H9 (cell line): Measurements from ENCODE around the gene PRR35. TPM values are rescaled to one million over a fixed set of nuclear protein-coding genes. Genes with fewer than 3 reads are reported as not detected.

ENCODE experiments used
- DNase-seq: peaks from one replicate; pipeline ENCODE4 v3.0.0-alpha.2; 2017
- H2AFZ ChIP-seq: one replicate; pipeline ENCODE4 v1.6.1; 2013; ENCODE audit warnings: mild to moderate bottlenecking, low read length, control low read depth, moderate library complexity
- H2AK5ac ChIP-seq: 2 replicates; pipeline ENCODE4 v1.6.1; 2013; ENCODE audit warnings: low read length, control low read depth, mixed read lengths; ENCODE audit not compliant: insufficient read length
- H2BK120ac ChIP-seq: one replicate; pipeline ENCODE4 v1.6.1; 2013; ENCODE audit warnings: low read depth, mild to moderate bottlenecking, low read length, control low read depth, inconsistent platforms; ENCODE audit not compliant: poor library complexity, severe bottlenecking
- H2BK12ac ChIP-seq: 2 replicates; pipeline ENCODE4 v1.6.1; 2013; ENCODE audit warnings: low read length, control low read depth, mixed read lengths, low read depth; ENCODE audit not compliant: insufficient read length
- H2BK15ac ChIP-seq: 2 replicates; pipeline ENCODE4 v1.6.1; 2013; ENCODE audit warnings: low read depth, low read length, control low read depth
- H2BK20ac ChIP-seq: one replicate; pipeline ENCODE4 v1.6.1; 2013; ENCODE audit warnings: low read depth, mild to moderate bottlenecking, low read length, control low read depth, inconsistent platforms; ENCODE audit not compliant: poor library complexity, severe bottlenecking
- H2BK5ac ChIP-seq: 2 replicates; pipeline ENCODE4 v1.6.1; 2013; ENCODE audit warnings: low read length, control low read depth, mixed read lengths; ENCODE audit not compliant: insufficient read length
- H3K14ac ChIP-seq: 2 replicates; pipeline ENCODE4 v1.6.1; 2013; ENCODE audit warnings: low read length, control low read depth; ENCODE audit not compliant: insufficient read depth
- H3K18ac ChIP-seq: 2 replicates; pipeline ENCODE4 v1.6.1; 2013; ENCODE audit warnings: low read depth, mild to moderate bottlenecking, mixed read lengths, low read length, control low read depth; ENCODE audit not compliant: insufficient read length
- H3K23ac ChIP-seq: 2 replicates; pipeline ENCODE4 v1.6.1; 2013; ENCODE audit warnings: low read length, control low read depth, mixed read lengths, low read depth; ENCODE audit not compliant: insufficient read length
- H3K23me2 ChIP-seq: 2 replicates; pipeline ENCODE4 v1.6.1; 2013; ENCODE audit warnings: low read depth, mild to moderate bottlenecking, mixed read lengths, low read length, control low read depth; ENCODE audit not compliant: insufficient read length, poor library complexity, severe bottlenecking
- H3K27ac ChIP-seq: 2 replicates; pipeline ENCODE4 v1.5.1; 2013; ENCODE audit warnings: low read length, control low read depth, mixed read lengths, low read depth; ENCODE audit not compliant: insufficient read length
- H3K27me3 ChIP-seq: 2 replicates; pipeline ENCODE4 v1.6.1; 2013; ENCODE audit warnings: low read length, control low read depth, inconsistent platforms; ENCODE audit not compliant: insufficient read depth
- H3K4ac ChIP-seq: 2 replicates; pipeline ENCODE4 v1.6.1; 2013; ENCODE audit warnings: low read depth, mild to moderate bottlenecking, control low read depth, inconsistent platforms, low read length, moderate library complexity
- H3K4me1 ChIP-seq: 2 replicates; pipeline ENCODE4 v1.6.1; 2013; ENCODE audit warnings: low read length, control low read depth, inconsistent platforms; ENCODE audit not compliant: insufficient read depth
- H3K4me2 ChIP-seq: 2 replicates; pipeline ENCODE4 v1.6.1; 2013; ENCODE audit warnings: low read length, control low read depth, mixed read lengths; ENCODE audit not compliant: insufficient read length, insufficient read depth
- H3K56ac ChIP-seq: 2 replicates; pipeline ENCODE4 v1.6.1; 2013; ENCODE audit warnings: low read depth, mild to moderate bottlenecking, mixed read lengths, low read length, control low read depth; ENCODE audit not compliant: insufficient read length
- H3K79me1 ChIP-seq: 2 replicates; pipeline ENCODE4 v1.6.1; 2013; ENCODE audit warnings: low read depth, mild to moderate bottlenecking, moderate library complexity, low read length, control low read depth, inconsistent platforms; ENCODE audit not compliant: insufficient read depth, poor library complexity, severe bottlenecking
- H3K79me2 ChIP-seq: 2 replicates; pipeline ENCODE4 v1.6.1; 2013; ENCODE audit warnings: low read length, control low read depth, inconsistent platforms; ENCODE audit not compliant: insufficient read depth
- H3K9ac ChIP-seq: 2 replicates; pipeline ENCODE4 v1.6.1; 2013; ENCODE audit warnings: low read length, control low read depth, mixed read lengths; ENCODE audit not compliant: insufficient read length; ENCODE audit errors: extremely low read depth
- H3K9me3 ChIP-seq: one replicate; pipeline ENCODE4 v1.6.1; 2013; ENCODE audit warnings: low read depth, low read length, inconsistent platforms; ENCODE audit not compliant: control insufficient read depth
- H3T11ph ChIP-seq: one replicate; pipeline ENCODE4 v1.6.1; 2013; ENCODE audit warnings: mild to moderate bottlenecking, low read length, control low read depth, inconsistent platforms
- H4K20me1 ChIP-seq: one replicate; pipeline ENCODE4 v1.6.1; 2013; ENCODE audit not compliant: control insufficient read depth, insufficient read length, insufficient read depth
- H4K5ac ChIP-seq: 2 replicates; pipeline ENCODE4 v1.6.1; 2013; ENCODE audit warnings: low read depth, mild to moderate bottlenecking, mixed read lengths, low read length, control low read depth; ENCODE audit not compliant: insufficient read length
- H4K8ac ChIP-seq: replicated peaks from 2 replicates; pipeline ENCODE4 v1.6.1; 2013; ENCODE audit warnings: low read length, control low read depth, mixed read lengths, low read depth; ENCODE audit not compliant: insufficient read length
- H4K91ac ChIP-seq: 2 replicates; pipeline ENCODE4 v1.6.1; 2013; ENCODE audit warnings: low read depth, mild to moderate bottlenecking, moderate library complexity, mixed read lengths, low read length, control low read depth; ENCODE audit not compliant: insufficient read length
- H3K27ac Mint-ChIP-seq, 3 experiments: 2 replicates in 2 of 3; 3 replicates in 1 of 3; pipeline ENCODE4 v1.8.0; 2020 to 2021; ENCODE audit warnings: mixed read lengths in 3 of 3, mild to moderate bottlenecking in 1 of 3, moderate library complexity in 1 of 3
- H3K27me3 Mint-ChIP-seq: 2 replicates; pipeline ENCODE4 v1.8.0; 2021; ENCODE audit warnings: low read depth, mild to moderate bottlenecking, moderate library complexity, mixed read lengths
- H3K36me3 Mint-ChIP-seq, 3 experiments: 2 replicates in 2 of 3; 3 replicates in 1 of 3; pipeline ENCODE4 v1.8.0; 2020 to 2021; ENCODE audit warnings: low read depth in 3 of 3, mixed read lengths in 3 of 3; ENCODE audit not compliant: insufficient read depth in 1 of 3
- H3K4me1 Mint-ChIP-seq, 2 experiments: 2 replicates each; pipeline ENCODE4 v1.8.0; 2020; ENCODE audit warnings: mixed read lengths in 2 of 2
- H3K4me3 Mint-ChIP-seq, 2 experiments: 2 replicates in 1 of 2; 3 replicates in 1 of 2; pipeline ENCODE4 v1.8.0; 2020 to 2021; ENCODE audit warnings: mild to moderate bottlenecking in 2 of 2, mixed read lengths in 2 of 2, moderate library complexity in 1 of 2
- H3K9me3 Mint-ChIP-seq, 2 experiments: 2 replicates in 1 of 2; 3 replicates in 1 of 2; pipeline ENCODE4 v1.8.0; 2020; ENCODE audit warnings: mild to moderate bottlenecking in 2 of 2, mixed read lengths in 2 of 2, moderate library complexity in 1 of 2
- CTCF ChIP-seq: fragments of 200-600 bp; sonication (generic); conservative IDR thresholded peaks from 3 replicates; pipeline ENCODE4 v1.8.0; 2021; ENCODE audit warnings: antibody characterized with exemption, mild to moderate bottlenecking
- WGBS: extraction: QIAGEN DNeasy Blood & Tissue Kit; methylation state at CpG from one replicate; pipeline ENCODE4 v1.1.7; 2013; ENCODE audit warnings: missing lambda C conversion rate, low lambda C conversion rate, mixed read lengths; ENCODE audit not compliant: insufficient read length; ENCODE audit errors: extremely low coverage; 5-methylcytosine and 5-hydroxymethylcytosine counted together
- total RNA-seq: library from RNA; stranded (reverse); gene quantifications from 2 replicates; pipeline ENCODE4 v1.2.1, GENCODE V29; 2021

The PRR35 gene
- total RNA-seq, 1 experiment from 2014 or later = 0.33 TPM

- Histone ChIP-seq H3K4ac (no peak overlapping the region), H3T11ph (no peak overlapping the region), H2BK15ac (no peak overlapping the region), H2BK5ac (no peak overlapping the region), H3K23me2 (no peaks in the 10 kb centered on the region), H3K18ac (no peak overlapping the region), H4K5ac (no peak overlapping the region), H3K79me2 (no peaks in the 10 kb centered on the region), H2AK5ac (no peak overlapping the region), H3K9me3 (no peaks in the 10 kb centered on the region), H2BK12ac (no peak overlapping the region), H3K4me1 (no peaks in the 10 kb centered on the region), H3K14ac (no peak overlapping the region), H3K27me3 (peaks cover 2% of the 10 kb centered on the region; the same call in 1 of the 2 replicates), H4K20me1 (no peaks in the 10 kb centered on the region), H3K23ac (no peak overlapping the region), H4K8ac (no peak overlapping the region), H3K9ac (no peak overlapping the region), H3K4me2 (no peak overlapping the region), H2BK20ac (no peak overlapping the region), H3K27ac (no peak overlapping the region), H4K91ac (no peak overlapping the region), H2BK120ac (no peak overlapping the region), H3K56ac (no peak overlapping the region), H3K79me1 (no peaks in the 10 kb centered on the region), H2AFZ (no peak overlapping the region)
- Mint-ChIP-seq H3K4me1 (no peaks in the 10 kb centered on the region), H3K36me3 (peaks cover 0 to 3% (median 0%) of the 10 kb centered on the region in 3 experiments; a peak in 3 of 7 replicates), H3K4me3 (no peak overlapping the region), H3K27ac (no peak overlapping the region), H3K27me3 (peaks cover 27% of the 10 kb centered on the region), H3K9me3 (no peaks in the 10 kb centered on the region)
- no peak for DNase-seq
- no peak for TF ChIP-seq CTCF
- WGBS = no CpG with 5 or more reads among the region's 32 CpGs
Measured at GRCh38 chr16:556474-557173, 3.6 kb upstream of the PRR35 start.
